SU-DHL-6 (cell line): ENCODE results near the gene NFATC1.

Experiments
- CTCF ChIP-seq: fragments of 200-600 bp; sonication (generic); IDR thresholded peaks from one replicate; pipeline ENCODE4 v1.5.1; 2017; ENCODE audit warnings: antibody characterized with exemption, mild to moderate bottlenecking, low read length, moderate library complexity; ENCODE audit not compliant: insufficient read depth, poor library complexity, severe bottlenecking
- EZH2phosphoT487 ChIP-seq: fragments of 200-600 bp; sonication (generic), shearing (Covaris generic); conservative IDR thresholded peaks from 2 replicates; pipeline ENCODE4 v1.6.1; 2018; ENCODE audit warnings: mild to moderate bottlenecking, antibody characterized with exemption, low read length, moderate library complexity, mixed read lengths

GRCh38 chr18:79410171-79410641 is 14.5 kb downstream of the NFATC1 start:
- TF ChIP-seq CTCF (no peak), EZH2phosphoT487 (no peak)
